NCI-H1694 (cell line): ENCODE results near the gene PRSS22.
"Not testable (repeated sequence)": the region's sequence is repeated elsewhere in the genome, so short reads cannot be mapped to it uniquely, and the experiment has no call there.

Experiments used
- DNase-seq: peaks from one replicate; lab custom pipeline; 2025; lab: John Stamatoyannopoulos, UW

Gene PRSS22

GRCh38 chr16:2857451-2858244, at the start of gene PRSS22:
TSS of gene PRSS22 (minus strand) at chr16:2858170. CDS start at chr16:2858104, 66 bp downstream.
- no peak for DNase-seq

DNA sequence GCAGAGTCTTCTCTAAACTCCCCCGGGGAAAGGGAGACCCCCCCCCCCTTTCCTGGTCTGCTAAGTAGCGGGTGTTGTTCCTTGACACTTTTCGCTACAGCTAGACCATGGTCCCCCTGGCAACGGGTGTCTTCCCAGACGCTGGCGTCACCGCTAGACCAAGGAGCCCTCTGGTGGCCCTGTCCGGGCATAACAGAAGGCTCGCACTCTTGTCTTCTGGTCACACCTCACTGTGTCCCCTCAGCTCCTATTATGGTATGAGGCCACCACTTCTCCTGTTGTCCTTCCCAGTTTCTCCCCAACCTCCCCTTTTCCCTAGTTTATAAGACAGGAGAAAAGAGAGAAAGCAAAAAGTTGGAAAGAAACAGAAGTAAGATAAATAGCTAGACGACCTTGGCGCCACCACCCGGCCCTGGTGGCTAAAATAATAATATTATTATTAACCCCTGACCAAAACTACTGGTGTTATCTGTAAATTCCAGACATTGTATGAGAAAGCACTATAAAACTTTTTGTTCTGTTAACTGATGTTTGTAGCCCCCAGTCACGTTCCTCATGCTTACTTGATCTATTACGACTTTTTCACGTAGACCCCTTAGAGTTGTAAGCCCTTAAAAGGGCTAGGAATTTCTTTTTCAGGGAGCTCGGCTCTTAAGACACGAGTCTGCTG, 49.2 kb upstream of the PRSS22 start:
- not testable (repeated sequence) for DNase-seq

- DNase-seq: no peak
Measured at GRCh38 chr16:2905988-2906387, 48.0 kb upstream of the PRSS22 start.

DNA sequence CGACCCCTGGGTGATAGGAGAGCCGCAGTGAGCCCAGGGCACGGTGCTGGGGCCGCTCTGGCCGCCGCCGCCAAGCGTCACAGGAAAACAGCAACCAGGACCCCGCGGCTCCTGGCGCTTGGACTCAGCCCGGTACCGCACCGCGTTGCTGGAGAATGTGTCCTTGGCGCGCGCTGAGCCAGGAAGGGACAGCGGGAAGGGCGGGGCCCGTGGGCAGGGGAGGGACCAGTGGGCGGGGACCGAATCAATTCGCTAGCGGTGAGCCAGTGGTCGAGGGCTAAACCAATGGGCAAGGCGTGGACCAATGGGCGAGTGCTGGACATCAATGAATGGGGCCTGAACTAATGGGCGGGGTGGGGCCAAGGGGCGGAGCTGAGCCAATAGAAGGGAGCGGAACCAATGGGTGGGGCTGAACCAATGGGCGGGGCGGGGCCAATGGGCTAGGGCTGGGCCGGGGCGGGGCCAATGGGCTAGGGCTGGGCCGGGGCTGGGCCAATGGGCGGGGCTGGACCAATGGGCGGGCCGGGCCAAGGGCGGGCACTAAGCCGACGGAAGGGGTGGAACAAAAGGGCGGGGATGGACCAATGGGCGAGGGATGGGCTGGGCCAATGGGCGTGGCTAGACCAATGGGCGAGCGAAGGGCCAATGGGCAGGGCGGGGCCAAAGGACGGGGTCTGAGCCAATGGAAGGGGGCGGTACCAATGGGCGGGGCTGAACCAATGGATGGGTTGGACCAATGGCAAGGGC, 47.4 kb upstream of the PRSS22 start:
- peak; percentile 98 for DNase-seq

DNA sequence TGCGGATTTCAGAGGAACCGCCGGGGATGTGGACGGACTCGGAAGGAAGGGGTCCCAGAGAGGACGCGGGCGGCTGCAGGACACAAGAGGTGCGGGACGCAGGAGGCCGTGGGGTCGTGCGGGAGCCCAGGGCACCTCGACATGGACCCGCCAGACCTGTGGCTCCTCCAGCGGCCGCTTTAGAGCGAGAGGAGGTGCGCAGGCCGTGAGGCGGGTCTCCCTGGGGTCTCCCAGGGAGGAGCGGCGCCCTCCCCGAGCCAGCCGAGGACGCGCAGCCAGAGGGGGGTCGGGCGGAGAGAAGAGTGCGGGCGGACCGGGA, 46.9 kb upstream of the PRSS22 start:
- DNase-seq: no peak

GRCh38 chr16:2904100-2904921, 46.3 kb upstream of the PRSS22 start:
- peak; percentile 44 for DNase-seq

GRCh38 chr16:2902337-2903130, 44.6 kb upstream of the PRSS22 start:
- no peak for DNase-seq

- no peak for DNase-seq
Measured at GRCh38 chr16:2900526-2901075, 42.6 kb upstream of the PRSS22 start.

DNA sequence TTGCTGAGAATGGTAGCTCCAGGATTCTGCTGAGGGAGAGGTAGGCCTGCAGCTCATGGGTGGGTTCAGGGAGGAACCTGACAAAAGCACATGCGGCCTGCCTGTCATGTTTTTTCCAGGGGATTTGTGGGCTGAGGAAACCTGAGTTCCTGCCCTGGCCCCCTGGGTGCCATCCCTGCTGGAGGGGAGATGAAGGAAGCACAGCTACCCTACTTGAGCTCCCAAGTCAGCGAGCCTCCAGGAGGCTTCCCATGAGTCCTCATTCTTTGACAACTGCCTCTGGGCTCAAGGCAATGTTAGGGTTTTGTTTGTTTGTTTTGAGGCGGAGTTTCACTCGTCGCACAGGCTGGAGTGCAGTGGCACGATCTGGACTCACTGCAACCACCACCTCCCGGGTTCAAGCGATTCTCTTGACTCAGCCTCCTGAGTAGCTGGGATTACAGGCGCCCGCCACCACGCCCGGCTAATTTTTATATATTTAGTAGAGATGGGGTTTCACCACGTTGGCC, 41.6 kb upstream of the PRSS22 start:
- DNase-seq: no peak

GRCh38 chr16:2898831-2899563, 41.0 kb upstream of the PRSS22 start:
- no peak for DNase-seq

- no peak for DNase-seq
Measured at GRCh38 chr16:2897110-2897509, 39.1 kb upstream of the PRSS22 start.

- DNase-seq: no peak
Measured at GRCh38 chr16:2896480-2897010, 38.6 kb upstream of the PRSS22 start.

DNA sequence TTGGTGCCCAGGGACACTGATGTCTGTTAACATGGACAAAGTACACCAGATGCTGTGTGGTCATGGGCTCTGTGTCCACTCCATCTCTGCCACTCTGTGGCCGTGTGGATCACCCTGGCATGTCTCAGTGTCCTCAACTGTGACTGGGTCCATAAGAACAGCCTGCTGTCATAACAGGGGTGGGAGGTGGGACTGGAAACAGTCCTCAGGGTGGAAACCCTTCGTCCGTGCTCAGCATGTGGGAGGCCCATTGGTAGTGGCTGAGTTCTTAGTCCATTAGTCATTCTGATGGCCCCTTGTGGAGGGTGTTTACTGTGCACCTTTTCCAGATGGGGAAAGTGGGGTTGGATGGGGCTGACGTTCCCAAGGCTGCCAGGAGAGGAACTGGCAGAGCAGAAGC, 37.8 kb upstream of the PRSS22 start:
- DNase-seq: no peak

DNA sequence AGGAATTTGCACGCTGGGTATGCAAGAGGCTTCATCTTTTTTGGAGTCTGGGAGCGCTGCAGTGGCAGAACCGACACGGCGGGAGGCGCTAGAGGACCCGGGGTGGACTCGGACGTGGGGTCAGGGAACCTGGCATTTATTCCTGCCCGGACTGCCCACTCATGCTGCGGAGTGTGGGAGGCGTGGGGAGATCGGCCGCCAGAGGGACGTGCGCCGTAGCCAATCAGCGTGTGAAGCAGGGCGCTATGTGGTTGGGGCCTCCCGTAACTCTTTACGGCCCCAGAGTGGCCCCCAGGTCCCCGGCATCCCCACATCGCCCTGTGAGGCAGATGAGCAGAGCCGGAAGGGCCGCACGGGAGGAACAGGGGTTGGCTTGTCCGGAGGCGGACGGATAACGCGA, 36.3 kb upstream of the PRSS22 start:
- DNase-seq: no peak

GRCh38 chr16:2884041-2884451, 26.1 kb upstream of the PRSS22 start:
- DNase-seq: no peak

DNA sequence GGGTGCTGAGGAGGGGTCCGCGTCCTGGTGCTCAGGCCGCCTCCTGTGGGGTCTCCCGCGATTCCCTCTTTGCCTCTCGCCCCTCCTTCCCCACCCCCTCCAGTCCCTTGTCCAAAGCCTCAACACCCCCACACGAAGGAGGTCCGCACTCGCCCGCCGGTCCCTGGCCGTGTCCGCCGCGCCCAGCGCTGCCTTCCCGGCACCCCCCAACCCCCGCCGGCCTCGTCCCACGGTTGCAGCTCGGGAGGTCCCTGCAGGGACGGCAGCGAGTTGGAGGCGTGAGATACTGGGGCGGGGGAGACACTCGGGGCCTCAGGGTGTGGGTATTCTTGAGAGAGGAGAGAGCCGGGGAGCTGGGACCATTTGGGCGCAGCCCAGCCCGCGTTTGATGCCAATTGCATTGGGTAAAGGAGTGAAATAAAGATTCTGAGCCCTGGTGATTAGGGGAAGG, 25.5 kb upstream of the PRSS22 start:
- DNase-seq: no peak

GRCh38 chr16:2882650-2883457, 24.9 kb upstream of the PRSS22 start, which contains the start of gene FLYWCH2:
TSS of gene FLYWCH2 (plus strand) at chr16:2883215. CDS start at chr16:2896450, 13,235 bp downstream.
- peak; percentile 98 for DNase-seq

- DNase-seq: no peak
Measured at GRCh38 chr16:2881783-2882649, 24.0 kb upstream of the PRSS22 start.
